HG03175 (cell line): ENCODE results near the gene CSF2RB.

Experiments
- ATAC-seq: cut with Tn5 transposase; IDR thresholded peaks from one replicate; pipeline ENCODE4 v1.9.1; 2021; ENCODE audit warnings: mild to moderate bottlenecking, moderate library complexity; ENCODE audit not compliant: unreplicated experiment

Gene CSF2RB

DNA sequence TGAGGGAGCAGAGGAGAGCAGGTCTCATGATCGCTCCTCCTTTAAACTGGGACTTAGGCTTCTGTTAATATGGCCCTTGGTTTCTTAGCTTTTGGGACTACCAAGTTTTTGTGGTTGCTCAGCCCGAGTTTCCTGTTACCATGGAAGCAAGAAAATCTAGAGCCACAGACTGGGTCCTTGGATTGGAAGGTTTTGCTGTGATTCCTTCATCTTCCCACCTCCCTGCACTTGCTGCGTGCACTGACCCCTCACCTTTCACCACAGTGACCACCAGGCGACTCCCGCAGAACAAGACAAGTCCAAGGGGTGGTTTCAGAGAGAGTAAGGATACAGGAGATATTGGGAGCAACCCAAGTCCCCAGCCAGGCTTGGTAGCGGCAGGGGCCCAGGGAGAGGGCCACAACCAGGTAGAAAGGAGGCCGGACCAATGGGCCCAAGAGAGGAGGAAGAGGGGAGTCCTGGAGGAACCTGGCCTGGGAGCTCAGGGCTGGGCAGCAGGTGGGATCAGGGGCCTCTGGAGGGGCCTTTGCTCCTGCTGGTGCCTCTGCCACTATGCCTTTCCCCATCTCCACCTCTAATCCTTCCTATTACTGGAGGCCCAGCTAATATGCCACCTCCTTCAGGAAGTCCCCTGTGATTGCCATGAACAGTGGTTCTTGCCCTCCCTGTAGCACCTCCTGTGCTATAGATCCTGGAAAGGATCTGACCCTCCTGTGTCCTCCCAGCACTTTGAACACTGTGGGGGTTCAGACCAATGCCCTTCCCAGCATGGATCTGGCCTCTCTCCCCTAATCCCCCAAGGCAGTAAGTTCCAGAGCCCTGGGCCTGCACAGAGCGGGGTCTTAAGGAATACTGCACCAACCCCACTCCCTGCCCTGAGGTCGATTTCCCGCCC is 21.2 kb downstream of the CSF2RB start:
- no peak for ATAC-seq

DNA sequence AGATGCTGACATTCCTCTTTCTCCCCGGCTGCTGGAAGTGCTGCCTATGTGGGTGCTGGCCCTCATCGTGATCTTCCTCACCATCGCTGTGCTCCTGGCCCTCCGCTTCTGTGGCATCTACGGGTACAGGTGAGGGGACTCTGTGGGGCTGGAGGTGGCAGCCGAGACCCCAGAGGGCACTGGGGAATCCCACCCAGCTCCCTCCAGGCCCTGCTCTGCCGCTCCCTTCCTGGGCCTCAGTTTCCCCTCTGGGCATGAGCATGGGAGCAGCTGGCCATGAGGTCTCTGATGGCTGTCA is 21.8 kb downstream of the CSF2RB start:
- no peak for ATAC-seq

DNA sequence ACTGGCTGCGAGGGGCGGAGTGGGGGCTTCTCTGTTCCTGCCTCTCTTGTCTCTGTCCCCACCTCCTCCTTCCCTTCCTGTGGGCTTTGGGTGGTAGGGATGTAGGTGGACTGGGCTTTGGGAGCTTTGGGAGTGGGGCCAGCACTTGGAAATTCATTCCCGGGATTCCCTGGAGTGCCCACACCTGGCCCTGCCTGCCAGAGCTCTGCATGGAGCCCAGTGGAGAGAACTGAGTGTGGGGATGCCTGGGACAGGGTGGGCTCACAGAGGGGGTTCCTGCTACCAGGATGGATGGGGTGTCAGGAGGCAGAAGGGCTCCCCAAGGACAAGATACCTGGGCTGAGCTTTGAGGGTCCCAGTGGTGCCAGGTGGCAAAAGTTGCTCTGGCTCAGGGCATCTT is 22.3 kb downstream of the CSF2RB start:
- no peak for ATAC-seq

DNA sequence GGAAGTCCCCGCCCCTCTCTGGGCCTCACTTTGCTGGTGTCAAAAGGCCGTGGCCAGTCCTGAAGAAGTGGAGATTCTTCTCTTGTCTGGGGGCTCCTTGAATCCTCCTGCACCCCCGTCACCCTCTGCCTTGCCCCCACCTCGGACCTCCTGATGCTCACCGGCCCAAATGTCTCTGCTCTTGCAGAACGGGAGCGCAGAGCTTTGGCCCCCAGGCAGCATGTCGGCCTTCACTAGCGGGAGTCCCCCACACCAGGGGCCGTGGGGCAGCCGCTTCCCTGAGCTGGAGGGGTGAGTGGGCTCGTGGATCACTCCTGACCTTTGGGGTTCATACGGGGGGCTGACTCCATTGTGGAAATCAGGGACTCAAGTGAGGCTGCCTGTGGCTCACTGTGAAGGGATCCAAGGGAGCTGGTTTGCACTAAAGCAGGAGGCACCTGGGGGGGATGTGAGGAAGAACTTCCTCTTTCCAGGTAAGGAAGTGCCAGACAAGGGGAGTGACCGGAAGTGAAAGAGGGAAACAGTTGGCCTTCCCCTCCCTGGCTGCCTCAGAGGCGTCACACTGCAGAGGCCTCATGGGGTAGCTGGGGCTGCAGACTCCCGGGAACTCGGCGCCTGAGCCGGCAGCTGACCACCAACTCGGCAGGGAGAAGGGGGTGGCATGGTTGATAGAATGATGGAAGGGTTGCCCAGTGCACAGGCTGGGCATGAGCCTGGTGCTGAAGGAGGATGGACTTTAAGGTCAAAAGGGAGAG is 23.1 kb downstream of the CSF2RB start:
- no peak for ATAC-seq

DNA sequence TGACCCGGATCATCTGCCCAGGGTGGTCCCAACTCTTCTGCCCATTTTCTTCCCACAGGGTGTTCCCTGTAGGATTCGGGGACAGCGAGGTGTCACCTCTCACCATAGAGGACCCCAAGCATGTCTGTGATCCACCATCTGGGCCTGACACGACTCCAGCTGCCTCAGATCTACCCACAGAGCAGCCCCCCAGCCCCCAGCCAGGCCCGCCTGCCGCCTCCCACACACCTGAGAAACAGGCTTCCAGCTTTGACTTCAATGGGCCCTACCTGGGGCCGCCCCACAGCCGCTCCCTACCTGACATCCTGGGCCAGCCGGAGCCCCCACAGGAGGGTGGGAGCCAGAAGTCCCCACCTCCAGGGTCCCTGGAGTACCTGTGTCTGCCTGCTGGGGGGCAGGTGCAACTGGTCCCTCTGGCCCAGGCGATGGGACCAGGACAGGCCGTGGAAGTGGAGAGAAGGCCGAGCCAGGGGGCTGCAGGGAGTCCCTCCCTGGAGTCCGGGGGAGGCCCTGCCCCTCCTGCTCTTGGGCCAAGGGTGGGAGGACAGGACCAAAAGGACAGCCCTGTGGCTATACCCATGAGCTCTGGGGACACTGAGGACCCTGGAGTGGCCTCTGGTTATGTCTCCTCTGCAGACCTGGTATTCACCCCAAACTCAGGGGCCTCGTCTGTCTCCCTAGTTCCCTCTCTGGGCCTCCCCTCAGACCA is 24.0 kb downstream of the CSF2RB start:
- ATAC-seq: no peak

DNA sequence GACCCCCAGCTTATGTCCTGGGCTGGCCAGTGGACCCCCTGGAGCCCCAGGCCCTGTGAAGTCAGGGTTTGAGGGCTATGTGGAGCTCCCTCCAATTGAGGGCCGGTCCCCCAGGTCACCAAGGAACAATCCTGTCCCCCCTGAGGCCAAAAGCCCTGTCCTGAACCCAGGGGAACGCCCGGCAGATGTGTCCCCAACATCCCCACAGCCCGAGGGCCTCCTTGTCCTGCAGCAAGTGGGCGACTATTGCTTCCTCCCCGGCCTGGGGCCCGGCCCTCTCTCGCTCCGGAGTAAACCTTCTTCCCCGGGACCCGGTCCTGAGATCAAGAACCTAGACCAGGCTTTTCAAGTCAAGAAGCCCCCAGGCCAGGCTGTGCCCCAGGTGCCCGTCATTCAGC is 24.6 kb downstream of the CSF2RB start:
- ATAC-seq: no peak

DNA sequence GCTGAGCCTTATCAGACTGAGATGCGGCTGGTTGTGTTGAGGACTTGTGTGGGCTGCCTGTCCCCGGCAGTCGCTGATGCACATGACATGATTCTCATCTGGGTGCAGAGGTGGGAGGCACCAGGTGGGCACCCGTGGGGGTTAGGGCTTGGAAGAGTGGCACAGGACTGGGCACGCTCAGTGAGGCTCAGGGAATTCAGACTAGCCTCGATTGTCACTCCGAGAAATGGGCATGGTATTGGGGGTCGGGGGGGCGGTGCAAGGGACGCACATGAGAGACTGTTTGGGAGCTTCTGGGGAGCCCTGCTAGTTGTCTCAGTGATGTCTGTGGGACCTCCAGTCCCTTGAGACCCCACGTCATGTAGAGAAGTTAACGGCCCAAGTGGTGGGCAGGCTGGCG is 25.5 kb downstream of the CSF2RB start:
- ATAC-seq: no peak

DNA sequence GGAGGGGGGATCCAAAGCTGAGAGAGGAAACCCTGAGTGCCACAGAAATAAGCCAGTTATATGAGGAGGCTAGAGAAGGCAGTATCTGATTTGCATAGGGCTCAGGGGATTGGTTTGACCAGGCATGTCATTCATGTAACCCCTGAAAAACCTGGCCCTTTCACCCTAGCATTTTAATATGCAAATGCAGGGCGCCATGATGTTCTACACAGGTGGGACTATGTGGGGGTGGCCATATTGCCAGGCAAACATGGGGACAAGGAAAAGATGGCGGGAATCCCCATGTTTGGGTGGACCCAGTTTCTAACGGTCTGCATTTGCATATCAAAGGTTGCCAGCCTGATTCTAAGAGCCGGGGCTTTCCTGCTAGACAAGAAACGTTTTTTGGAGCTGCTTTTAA is 27.2 kb downstream of the CSF2RB start:
- no peak for ATAC-seq

DNA sequence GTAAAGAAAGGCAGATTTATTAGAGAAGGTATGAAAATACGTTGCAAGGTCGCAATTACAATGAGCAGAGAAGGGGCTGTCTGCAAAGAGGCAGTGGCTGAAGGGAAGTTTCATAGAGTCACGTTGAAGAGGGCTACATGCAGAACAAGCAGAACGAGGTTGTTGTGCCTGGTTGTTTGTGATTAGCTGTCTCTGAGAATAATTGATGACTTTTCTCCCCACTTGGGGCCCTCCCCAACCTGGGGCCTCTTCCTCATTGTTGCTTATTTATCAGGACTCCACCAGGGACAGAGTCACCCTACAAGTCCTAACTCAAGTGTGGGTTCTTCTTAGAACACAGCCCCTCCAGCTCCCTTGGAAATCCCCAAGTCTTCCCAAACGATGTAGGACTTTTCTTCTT is 29.1 kb downstream of the CSF2RB start:
- no peak for ATAC-seq

DNA sequence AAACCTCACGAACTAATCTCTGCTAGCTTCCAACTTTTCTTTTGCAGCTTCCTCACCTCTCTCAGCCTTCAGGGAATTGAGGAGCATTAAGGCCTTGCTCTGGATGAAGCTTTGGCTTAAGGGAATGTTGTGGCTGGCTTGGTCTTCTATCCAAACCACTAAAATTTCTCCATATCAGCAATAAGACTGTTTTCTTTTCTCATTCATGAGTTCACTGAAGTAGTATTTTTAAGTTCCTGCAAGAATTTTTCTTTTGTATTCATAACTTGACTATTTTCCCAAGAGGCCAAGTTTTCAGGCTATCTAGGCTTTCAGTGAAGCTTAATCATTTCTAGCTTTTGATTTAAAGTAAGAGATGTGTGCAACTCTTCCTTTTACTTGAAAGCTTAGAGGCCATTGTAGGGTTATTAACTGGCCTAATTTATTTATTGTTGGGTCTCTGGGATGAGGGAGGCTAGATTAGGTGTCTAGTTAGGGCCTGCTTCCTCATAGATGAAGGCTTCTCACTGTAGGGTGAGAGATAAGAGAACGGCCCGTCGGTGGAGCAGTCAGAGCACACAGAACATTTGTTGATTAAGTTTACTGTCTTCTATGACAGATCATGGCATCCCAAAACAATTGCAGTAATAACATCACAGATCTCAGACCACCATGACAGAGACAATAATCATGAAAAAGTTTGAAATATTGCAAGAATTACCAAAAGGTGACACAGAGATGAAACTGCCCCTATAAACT is 33.2 kb downstream of the CSF2RB start:
- ATAC-seq: no peak

DNA sequence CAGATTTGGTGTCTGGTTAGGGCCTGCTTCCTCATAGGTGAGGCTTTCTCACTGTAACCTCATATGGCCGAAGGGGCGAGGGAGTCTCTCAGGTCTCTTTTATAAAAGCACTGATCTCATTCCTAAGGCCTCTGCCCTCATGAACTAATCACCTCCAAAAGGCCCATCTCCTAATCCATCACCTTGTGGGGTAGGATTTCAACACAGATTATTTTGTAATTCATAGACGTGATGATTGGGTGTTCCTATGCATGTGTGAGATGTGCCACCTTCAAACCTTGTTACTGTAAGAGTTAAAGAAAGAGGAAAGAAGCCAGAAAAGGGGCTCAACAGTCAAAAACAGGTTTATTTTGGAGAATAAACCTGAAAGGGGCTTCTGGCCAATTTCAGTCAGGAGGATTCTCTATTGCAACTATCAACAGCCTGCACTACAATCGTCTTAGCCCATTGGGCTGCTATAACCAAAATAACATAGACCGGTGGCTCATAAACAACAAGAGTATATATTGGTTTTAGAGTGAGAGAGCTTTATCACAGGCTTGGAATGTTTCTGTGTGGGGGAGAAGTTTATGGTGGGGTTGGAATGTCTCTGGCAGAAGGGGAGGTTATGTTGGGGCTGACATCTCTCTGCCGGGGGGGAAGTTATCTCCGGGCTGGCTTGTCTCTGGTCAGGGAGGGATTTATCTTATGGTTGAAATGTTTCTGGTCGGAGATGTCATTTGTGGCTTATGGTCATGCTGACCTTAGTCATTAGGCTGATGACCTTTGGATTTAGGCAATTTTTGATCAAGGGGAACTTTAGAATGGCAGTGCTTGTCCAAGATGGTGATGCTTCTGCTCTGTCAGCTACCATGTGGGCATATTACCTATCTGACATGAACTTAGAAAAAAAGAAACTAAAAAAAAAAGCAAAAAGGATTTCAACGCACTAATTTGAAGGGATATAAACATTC is 35.1 kb downstream of the CSF2RB start:
- no peak for ATAC-seq

DNA sequence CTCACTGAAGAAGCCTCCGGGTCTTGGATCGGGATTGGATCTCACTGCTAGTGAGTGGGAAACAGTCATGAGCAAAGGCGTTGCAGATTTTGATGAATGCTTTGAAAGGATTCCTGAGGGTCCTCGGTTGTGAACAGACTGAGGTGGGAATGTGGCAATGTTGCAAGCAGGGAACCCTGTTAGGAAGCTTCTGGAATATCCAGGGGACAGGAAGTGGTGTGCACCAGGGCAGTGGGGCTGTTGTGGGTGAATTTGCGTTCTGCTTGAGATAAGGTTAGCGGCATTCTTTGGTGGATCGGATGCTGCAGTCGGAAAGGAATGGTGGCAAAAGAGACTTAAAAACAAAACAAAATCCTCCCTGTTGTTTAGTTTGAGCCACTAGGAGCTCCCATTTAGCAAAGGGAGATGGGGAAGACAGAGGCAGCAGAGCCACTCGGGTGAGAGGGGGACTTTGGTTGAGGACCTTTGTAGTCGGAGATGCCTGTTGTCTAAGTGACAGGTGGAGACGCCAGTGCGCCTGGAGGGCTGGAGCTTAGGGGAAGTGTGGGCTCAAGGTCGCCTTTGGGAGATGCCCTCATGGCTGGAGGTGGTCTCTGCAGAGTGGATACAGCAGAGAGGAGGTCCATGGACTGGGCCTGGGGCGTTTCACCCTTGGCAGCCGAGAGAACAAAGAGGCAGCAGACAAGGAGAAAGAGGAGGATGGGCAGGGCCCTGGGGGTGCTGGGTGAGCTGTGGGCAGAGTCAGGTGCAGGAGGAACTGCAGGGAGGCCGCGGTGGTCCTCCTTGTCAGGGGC is 37.6 kb downstream of the CSF2RB start:
- no peak for ATAC-seq

DNA sequence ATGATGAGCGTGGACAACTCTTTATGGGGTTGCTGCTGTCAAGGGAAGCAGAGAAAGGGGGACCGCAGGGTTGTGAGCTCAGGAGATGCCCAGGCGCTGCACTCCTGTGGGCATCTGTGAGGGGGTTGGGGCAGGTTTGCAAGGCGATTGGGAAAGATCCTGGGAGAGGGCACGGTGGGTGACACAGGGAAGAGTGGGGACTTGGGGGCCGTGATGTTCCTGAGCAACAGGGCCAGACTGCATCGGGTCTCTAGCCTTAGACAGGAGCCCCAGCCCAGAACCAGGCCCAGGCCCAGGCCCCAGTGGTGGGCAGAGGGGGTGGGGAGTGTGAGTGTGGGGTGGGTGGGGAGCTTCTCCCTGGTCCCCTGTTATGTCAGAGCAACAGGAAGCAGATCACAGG is 38.3 kb downstream of the CSF2RB start:
- no peak for ATAC-seq

DNA sequence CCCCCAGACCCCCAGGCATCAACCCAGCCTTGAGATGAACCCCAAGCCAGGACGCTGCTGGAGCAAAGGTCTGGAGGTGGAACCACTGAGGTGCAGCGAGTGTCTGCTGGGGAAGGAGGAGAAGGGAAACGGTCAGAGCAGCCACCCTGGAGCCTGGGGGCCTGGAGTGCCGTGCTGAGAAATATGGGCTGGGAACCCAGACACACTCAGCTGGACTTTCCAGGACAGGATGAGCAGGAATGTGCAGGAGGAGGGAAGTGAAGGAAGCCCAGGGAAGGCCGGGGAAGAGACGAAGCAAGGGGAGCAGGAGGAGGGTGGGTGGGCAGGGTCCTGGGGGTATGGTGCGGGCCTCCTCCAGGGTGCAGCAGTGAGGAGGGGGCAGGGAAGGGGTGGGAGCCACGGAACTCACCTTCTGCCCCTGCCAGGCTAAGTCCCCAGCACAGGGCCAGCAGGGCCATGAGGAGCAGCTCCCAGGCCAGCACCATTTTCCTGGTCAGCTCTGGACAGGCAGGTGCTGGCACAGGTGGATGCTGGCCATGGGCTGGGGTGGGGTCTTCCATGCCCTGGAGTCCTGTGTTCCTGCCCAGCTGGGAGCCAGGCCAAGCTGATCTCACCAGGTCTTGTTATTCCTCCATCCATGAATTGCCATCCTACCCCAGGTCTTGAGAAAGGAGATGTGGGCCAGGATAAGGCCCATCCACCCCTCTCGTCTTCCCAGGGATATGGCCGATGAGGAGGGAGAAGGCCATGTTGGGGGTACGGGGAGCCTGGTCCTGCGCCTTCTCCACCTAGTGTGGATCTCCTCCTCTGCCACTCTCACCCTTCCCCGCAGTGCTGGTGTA is 40.0 kb downstream of the CSF2RB start:
- ATAC-seq: no peak

DNA sequence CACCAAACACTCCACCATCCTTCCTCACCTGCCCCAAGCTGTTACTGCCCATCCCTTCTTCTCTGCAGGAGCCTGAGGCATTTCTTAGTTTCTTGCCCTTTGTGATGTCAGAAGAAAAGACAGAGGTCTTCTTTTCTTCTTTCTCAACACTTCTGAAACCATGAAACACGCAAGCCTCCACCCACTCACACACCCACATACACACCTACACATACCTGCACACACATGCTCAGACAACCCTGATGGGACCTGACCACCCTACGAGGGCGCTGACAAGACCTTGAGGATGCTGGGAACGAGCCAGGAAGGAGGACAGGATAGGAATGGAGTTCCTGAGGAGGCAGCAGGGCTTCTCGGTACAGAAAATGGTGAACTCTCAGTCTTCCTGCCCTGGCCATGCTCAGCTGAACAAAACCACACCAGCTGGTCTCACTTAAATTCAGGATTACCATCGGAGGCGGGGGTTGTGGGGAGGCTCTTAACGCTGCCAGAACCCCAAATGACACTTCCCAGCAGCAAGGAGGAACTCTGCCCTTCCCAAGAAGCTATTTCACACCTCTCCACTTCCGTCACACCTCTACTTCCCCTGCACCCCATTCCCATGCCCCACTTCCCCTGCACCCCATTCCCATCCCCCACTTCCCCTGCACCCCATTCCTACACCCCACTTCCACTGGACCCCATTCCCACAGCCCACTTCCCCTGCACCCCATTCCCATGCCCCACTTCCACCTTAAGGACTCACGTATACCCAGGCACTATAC is 41.0 kb downstream of the CSF2RB start:
- no peak for ATAC-seq

DNA sequence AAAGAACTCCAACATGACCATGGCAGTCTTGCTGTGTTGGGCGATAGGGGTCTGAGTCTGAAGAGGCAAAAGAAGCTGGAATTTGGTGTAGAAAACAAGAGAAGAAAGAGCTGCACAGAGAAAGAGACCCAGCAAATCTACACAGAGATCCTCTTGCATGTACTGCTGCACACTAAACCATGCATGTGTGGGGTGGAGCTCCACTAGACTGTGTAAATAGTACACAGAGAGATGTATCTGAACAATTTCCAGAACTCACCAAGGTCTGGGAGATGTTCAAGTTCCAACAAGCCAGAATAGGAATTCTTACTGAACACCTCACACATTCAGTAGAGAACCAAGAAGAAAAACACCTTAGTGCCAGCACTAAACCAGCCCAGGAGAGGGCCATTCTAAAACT is 42.3 kb downstream of the CSF2RB start:
- no peak for ATAC-seq

DNA sequence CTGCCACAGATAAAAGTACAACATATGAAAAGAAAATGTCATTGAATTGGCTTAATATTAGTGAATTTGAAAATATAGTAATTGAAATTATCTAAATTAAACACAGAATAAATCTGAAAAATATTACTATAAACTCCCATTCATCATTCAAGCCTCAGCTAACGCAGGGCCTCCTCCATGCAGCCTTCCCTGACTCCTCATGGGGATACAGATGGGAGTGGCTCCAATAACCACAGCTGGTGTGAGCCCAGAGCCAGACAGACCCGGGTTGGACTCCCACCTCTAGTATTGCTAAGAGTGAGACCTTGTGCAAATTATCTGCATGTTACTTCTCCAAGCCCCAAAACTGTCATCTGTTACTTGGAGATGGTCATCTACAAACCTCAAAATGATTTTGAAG is 44.9 kb downstream of the CSF2RB start:
- ATAC-seq: no peak

DNA sequence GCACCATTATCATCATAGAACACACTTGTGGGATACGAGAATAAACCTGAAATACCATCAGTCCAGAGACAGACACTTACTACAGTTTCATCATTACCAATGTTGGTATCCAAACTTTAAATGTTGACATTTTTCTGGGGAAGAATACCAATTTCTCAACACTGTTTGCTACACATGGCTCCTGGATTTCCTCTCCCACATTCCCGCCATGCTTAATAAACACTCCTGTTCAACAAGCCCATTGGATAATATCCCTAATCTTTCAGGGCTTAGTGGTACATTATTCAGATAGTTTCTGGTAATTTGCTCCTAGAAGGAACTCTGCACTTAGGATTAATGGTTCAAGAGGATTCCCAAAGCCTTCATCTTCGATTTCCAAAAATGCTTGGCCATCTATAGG is 48.2 kb downstream of the CSF2RB start:
- ATAC-seq: no peak
